ENCODE data around the gene NSDHL. TPM values are rescaled to one million over a fixed set of nuclear protein-coding genes. Genes with fewer than 3 reads are reported as not detected.
"Not testable (repeated sequence)": the region's sequence is repeated elsewhere in the genome, so short reads cannot be mapped to it uniquely, and the experiment has no call there.

NSDHL gene
- total and polyA plus RNA-seq, 12 donors = 8.6 to 41.4 (median 16.1) TPM

- no peak for DNase-seq
- TF ChIP-seq, protein P1, sequence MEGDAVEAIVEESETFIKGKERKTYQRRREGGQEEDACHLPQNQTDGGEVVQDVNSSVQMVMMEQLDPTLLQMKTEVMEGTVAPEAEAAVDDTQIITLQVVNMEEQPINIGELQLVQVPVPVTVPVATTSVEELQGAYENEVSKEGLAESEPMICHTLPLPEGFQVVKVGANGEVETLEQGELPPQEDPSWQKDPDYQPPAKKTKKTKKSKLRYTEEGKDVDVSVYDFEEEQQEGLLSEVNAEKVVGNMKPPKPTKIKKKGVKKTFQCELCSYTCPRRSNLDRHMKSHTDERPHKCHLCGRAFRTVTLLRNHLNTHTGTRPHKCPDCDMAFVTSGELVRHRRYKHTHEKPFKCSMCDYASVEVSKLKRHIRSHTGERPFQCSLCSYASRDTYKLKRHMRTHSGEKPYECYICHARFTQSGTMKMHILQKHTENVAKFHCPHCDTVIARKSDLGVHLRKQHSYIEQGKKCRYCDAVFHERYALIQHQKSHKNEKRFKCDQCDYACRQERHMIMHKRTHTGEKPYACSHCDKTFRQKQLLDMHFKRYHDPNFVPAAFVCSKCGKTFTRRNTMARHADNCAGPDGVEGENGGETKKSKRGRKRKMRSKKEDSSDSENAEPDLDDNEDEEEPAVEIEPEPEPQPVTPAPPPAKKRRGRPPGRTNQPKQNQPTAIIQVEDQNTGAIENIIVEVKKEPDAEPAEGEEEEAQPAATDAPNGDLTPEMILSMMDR (IDR thresholded peaks at IDR 0.05) = no peak
- ATAC-seq = no peak
- peaks cover 0 to 20% (median 0%) of the 10 kb centered on the region in 9 donors for H3K36me3 ChIP-seq
- H3K4me1 ChIP-seq = peaks cover 0 to 29% (median 9%) of the 10 kb centered on the region in 9 donors
- intact Hi-C loops (cut with DNase I) = no loop called here
- H3K9me3 ChIP-seq = peaks cover 0 to 3% (median 0%) of the 10 kb centered on the region in 11 donors
- peak overlapping the region in 1 of 10 donors; percentile 53 for H3K27ac ChIP-seq
- 93 to 94% methylated on average over 5 of the region's 5 CpGs for WGBS, 2 donors
- H3K27me3 ChIP-seq = peaks cover 0 to 5% (median 0%) of the 10 kb centered on the region in 7 donors
- H3K4me3 ChIP-seq = no peak overlapping the region
These were observed 1.7 kb downstream of the NSDHL start for GRCh38 chrX:152832520-152832919.

DNA sequence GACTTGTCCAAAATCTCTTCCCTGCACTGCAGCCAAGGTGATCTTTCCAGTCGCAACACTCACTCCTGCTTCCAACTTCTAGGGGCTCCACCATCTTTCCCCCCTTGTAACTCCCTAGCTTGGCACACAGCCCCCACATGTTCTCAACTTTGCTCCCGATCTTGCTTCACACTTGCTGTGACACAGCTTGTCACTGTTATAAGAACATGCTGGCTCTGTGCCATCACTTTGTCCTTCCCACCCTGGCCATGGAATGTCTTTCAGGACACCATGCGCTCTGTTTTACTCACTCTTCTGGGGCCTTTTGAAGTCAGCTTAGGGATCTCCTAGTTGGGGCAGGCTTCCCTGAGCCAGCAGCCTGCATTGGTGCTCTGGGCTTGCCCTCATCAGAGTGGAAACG, 2.5 kb downstream of the NSDHL start:
- H3K9me3 ChIP-seq = peaks cover 0 to 3% (median 0%) of the 10 kb centered on the region in 11 donors
- peaks cover 0 to under 1% (median 0%) of the 10 kb centered on the region in 7 donors for H3K27me3 ChIP-seq
- DNase-seq (no peak), ATAC-seq (peak in 1 of 8 donors; percentile 8)
- intact Hi-C loops (cut with DNase I) = no loop called here
- H3K4me3 ChIP-seq = no peak overlapping the region
- 47% methylated on average over 4 of the region's 4 CpGs for WGBS, 2 donors
- TF ChIP-seq, protein P1 (IDR thresholded peaks at IDR 0.05) = no peak
- H3K4me1 ChIP-seq = peaks cover 0 to 29% (median 9%) of the 10 kb centered on the region in 9 donors
- peaks cover 0 to 11% (median 0%) of the 10 kb centered on the region in 9 donors for H3K36me3 ChIP-seq
- peak overlapping the region in 3 of 10 donors; percentile 15 to 71 (median 19) for H3K27ac ChIP-seq

DNA sequence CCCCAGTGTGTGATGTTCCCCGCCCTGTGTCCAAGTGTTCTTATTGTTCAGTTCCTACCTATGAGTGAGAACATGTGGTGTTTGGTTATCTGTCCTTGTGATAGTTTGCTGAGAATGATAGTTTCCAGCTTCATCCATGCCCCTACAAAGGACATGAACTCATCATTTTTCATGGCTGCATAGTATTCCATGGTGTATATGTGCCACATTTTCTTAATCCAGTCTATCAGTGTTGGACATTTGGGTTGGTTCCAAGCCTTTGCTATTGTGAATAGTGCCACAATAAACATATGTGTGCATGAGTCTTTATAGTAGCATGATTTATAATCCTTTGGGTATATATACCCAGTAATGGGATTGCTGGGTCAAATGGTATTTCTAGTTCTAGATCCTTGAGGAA, 4.6 kb downstream of the NSDHL start:
- H3K27me3 ChIP-seq; H3K27ac ChIP-seq; H3K4me3 ChIP-seq; ATAC-seq; H3K9me3 ChIP-seq; intact Hi-C loops (cut with DNase I); DNase-seq; H3K36me3 ChIP-seq: not testable (repeated sequence)
- H3K4me1 ChIP-seq = peaks cover 0 to 21% (median 6%) of the 10 kb centered on the region in 9 donors
- 96 to 100% methylated on average over 1 of the region's 1 CpG for WGBS, 2 donors

DNA sequence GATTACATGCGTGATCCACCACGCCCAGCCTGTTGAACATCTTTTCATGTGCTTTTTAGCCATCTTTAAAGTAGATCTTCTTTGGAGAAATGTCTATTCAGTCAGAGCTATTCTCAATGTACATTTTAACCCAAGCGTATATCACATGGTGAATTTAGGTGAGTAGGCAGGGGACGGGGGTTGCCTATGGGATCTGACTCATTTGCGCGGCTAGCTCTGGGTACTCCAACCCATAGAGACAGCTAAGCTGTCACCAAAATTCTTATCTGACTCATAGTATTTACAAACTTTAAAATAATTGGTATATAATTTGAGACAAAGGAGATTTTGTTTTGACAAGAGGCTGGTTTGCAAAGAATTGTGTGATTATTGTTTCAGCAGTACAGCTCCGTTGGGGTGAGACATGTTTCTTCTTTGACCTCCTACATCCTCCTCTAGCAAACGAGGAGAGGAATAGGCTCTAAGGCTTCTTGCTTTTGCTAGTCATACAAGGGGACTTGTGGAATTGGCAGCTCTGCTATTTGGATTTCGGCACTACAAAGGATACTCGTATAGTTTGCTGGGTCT, 12.0 kb downstream of the NSDHL start:
- ATAC-seq = no peak
- H3K27ac ChIP-seq = peak overlapping the region in 1 of 10 donors; percentile 23
- peaks cover 0 to 9% (median 0%) of the 10 kb centered on the region in 9 donors for H3K36me3 ChIP-seq
- DNase-seq = no peak
- no peaks in the 10 kb centered on the region for H3K9me3 ChIP-seq
- TF ChIP-seq, protein P1 (IDR thresholded peaks at IDR 0.05) = no peak
- H3K4me1 ChIP-seq = peaks cover 0 to 7% (median 0%) of the 10 kb centered on the region in 9 donors
- intact Hi-C loops (cut with DNase I) = no loop called here
- H3K4me3 ChIP-seq = no peak overlapping the region
- WGBS, 2 donors = 92% methylated on average over 10 of the region's 10 CpGs
- no peaks in the 10 kb centered on the region for H3K27me3 ChIP-seq

DNA sequence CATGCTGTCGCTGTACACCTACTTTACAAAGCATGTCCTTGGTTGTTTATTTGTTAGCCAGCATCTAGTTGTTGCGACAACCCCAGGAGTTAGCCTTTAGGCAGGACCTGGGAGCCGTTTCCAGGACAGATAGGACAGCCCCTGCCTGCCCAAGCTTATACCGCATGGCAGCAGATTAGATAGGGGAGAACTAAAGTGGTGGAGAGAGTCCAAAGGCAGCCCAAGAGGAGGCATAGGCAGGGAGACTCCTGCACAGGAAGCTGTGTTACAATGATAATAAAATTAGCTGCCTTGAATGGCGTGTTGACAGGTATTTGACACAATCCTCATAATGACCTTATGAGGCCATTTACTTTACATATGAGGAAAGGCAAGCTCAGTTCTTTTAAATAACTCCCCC, 13.0 kb downstream of the NSDHL start:
- H3K9me3 ChIP-seq = no peaks in the 10 kb centered on the region
- TF ChIP-seq, protein P1 (IDR thresholded peaks at IDR 0.05) = no peak
- no peaks in the 10 kb centered on the region for H3K27me3 ChIP-seq
- 42 to 64% methylated on average over 5 of the region's 5 CpGs for WGBS, 2 donors
- DNase-seq = no peak
- peak overlapping the region in 3 of 10 donors; percentile 23 to 58 (median 25) for H3K27ac ChIP-seq
- peaks cover 0 to 14% (median 0%) of the 10 kb centered on the region in 9 donors for H3K36me3 ChIP-seq
- no peak overlapping the region for H3K4me3 ChIP-seq
- peaks cover 0 to 7% (median 0%) of the 10 kb centered on the region in 9 donors for H3K4me1 ChIP-seq
- peak; percentile 61 to 97 (median 92) for ATAC-seq
- intact Hi-C loops (cut with DNase I) = no loop called here

All from heart right ventricle (tissue), 16 donors.